K562 (cell line): ENCODE results near the gene CCM2. TPM values are rescaled to one million over a fixed set of nuclear protein-coding genes. Genes with fewer than 3 reads are reported as not detected.

ENCODE experiments used
- ATAC-seq: fragments of 200-7000 bp; cut with Tn5 transposase; 3 replicates; pipeline ENCODE4 v1.9.1; 2020; ENCODE audit warnings: moderate library complexity
- BruUV-seq: library from RNA; stranded (reverse); fragments of 400-500 nt; replicated peaks from 2 replicates; lab custom pipeline; 2021; lab: Mats Ljungman, UMichigan
- CTCF ChIA-PET: fragments of 300-600 bp; formaldehyde crosslinking; extraction: SDS; loops from one replicate; lab custom pipeline; 2021; ENCODE audit warnings: low intra/inter-chr PET ratio; lab: Yijun Ruan, JAX
- POLR2A ChIA-PET: fragments of 300-600, 350-650 bp; sonication (Branson Sonifier 250); formaldehyde crosslinking; extraction: SDS; loops from one replicate; lab custom pipeline; 2021; ENCODE audit warnings: antibody characterized with exemption, inconsistent platforms; lab: Yijun Ruan, JAX
- DNase-seq, 4 experiments: peaks; one replicate each; pipeline versions ENCODE4 v3.0.0 to v3.0.0-alpha.2; 2011 to 2018; ENCODE audit warnings: low spot score in 3 of 4, mixed read lengths in 3 of 4; ENCODE audit errors: extremely low read depth in 1 of 4
- FAIRE-seq: peaks from 2 replicates; lab custom pipeline; 2011; peaks lifted over from hg19 to GRCh38; lab: Jason Lieb, UNC
- H2AFZ ChIP-seq: 2 replicates; pipeline ENCODE4 v1.6.0; 2011; ENCODE audit warnings: low read depth, low read length, control low read depth, inconsistent platforms
- H3K27ac ChIP-seq: fragments of 200-600 bp; 3 replicates; pipeline ENCODE4 v1.8.0; 2011; ENCODE audit warnings: low read depth, mild to moderate bottlenecking, control low read depth, inconsistent platforms, low read length, moderate library complexity, mixed read lengths; ENCODE audit errors: extremely low read depth
- H3K27me3 ChIP-seq, 2 experiments: fragments of 300-600 bp in 1 of 2; 2 replicates in 1 of 2; 3 replicates in 1 of 2; pipeline versions ENCODE4 v1.6.0 to v1.8.0; 2011; ENCODE audit warnings: inconsistent platforms in 2 of 2, low read length in 2 of 2, mild to moderate bottlenecking in 1 of 2, mixed read lengths in 1 of 2, moderate library complexity in 1 of 2; ENCODE audit not compliant: control insufficient read depth in 2 of 2, insufficient read depth in 2 of 2
- H3K36me3 ChIP-seq: fragments of 300-600 bp; 3 replicates; pipeline ENCODE4 v1.8.0; 2011; ENCODE audit warnings: mild to moderate bottlenecking, low read length, inconsistent platforms; ENCODE audit not compliant: control insufficient read depth, insufficient read depth
- H3K4me1 ChIP-seq, 2 experiments: fragments of 200-600 bp in 1 of 2; replicated peaks in 1 of 2; 2 replicates in 1 of 2; 3 replicates in 1 of 2; pipeline versions ENCODE4 v1.5.1 to v1.8.0; 2011; ENCODE audit warnings: inconsistent platforms in 2 of 2, low read length in 2 of 2, mild to moderate bottlenecking in 1 of 2, mixed read lengths in 1 of 2, moderate library complexity in 1 of 2; ENCODE audit not compliant: control insufficient read depth in 2 of 2, insufficient read depth in 2 of 2
- H3K4me2 ChIP-seq: 2 replicates; pipeline ENCODE4 v1.6.1; 2011; ENCODE audit warnings: low read length, control low read depth, inconsistent platforms, mixed read lengths; ENCODE audit not compliant: insufficient read depth
- H3K4me3 ChIP-seq: fragments of 200-600 bp; sonication (generic), shearing (Covaris generic); 2 replicates; pipeline ENCODE4 v1.5.1; 2016; ENCODE audit warnings: control low read depth, inconsistent platforms
- H3K79me2 ChIP-seq: fragments of 200-600 bp; 3 replicates; pipeline ENCODE4 v1.8.0; 2011; ENCODE audit warnings: low read length, inconsistent platforms; ENCODE audit not compliant: control insufficient read depth, insufficient read depth
- H3K9ac ChIP-seq, 2 experiments: 2 replicates each; pipeline versions ENCODE4 v1.6.0 to v1.6.1; 2011; ENCODE audit warnings: low read depth in 2 of 2, low read length in 2 of 2, control low read depth in 1 of 2, inconsistent platforms in 1 of 2, mild to moderate bottlenecking in 1 of 2, mixed read lengths in 1 of 2; ENCODE audit not compliant: insufficient read depth in 1 of 2
- H3K9me1 ChIP-seq: one replicate; pipeline ENCODE4 v1.6.0; 2011; ENCODE audit warnings: inconsistent platforms, mild to moderate bottlenecking, low read length, moderate library complexity; ENCODE audit not compliant: control insufficient read depth, insufficient read depth
- H3K9me3 ChIP-seq: replicated peaks from 2 replicates; pipeline ENCODE4 v1.5.1; 2011; ENCODE audit warnings: low read depth, low read length, inconsistent platforms; ENCODE audit not compliant: control insufficient read depth, insufficient read depth
- H4K20me1 ChIP-seq: replicated peaks from 2 replicates; pipeline ENCODE4 v1.6.1; 2011; ENCODE audit warnings: low read length, inconsistent platforms, mixed read lengths; ENCODE audit not compliant: control insufficient read depth, insufficient read depth
- CSDE1 ChIP-seq, 2 experiments: fragments of 450-650 bp; IDR thresholded peaks; 2 replicates each; pipeline ENCODE4 v1.6.1; 2016; ENCODE audit warnings: mild to moderate bottlenecking in 1 of 2
- NFIC ChIP-seq: fragments of 450-650 bp; IDR thresholded peaks from 2 replicates; pipeline ENCODE4 v1.6.1; 2017; ENCODE audit warnings: mild to moderate bottlenecking, inconsistent platforms
- NUFIP1 ChIP-seq: fragments of 450-650 bp; IDR thresholded peaks from 2 replicates; pipeline ENCODE4 v1.6.1; 2018; ENCODE audit not compliant: partially characterized antibody
- OTX1 ChIP-seq: fragments of 450-650 bp; formaldehyde crosslinking; IDR thresholded peaks from 2 replicates; pipeline ENCODE4 v1.4.0; 2022; ENCODE audit warnings: mild to moderate bottlenecking
- RBFOX2 ChIP-seq: fragments of 200-400 bp; formaldehyde crosslinking; IDR thresholded peaks from 2 replicates; pipeline ENCODE4 v1.6.1; 2017; ENCODE audit warnings: low read depth, mild to moderate bottlenecking, low read length, moderate library complexity
- REST ChIP-seq, 2 experiments: fragments of 450-650 bp; formaldehyde crosslinking in 1 of 2; IDR thresholded peaks; 2 replicates each; pipeline versions ENCODE4 v1.4.0 to v1.6.1; 2014 to 2020; ENCODE audit warnings: mild to moderate bottlenecking in 2 of 2, borderline replicate concordance in 1 of 2, low read depth in 1 of 2
- ZNF23 ChIP-seq: fragments of 250-450 bp; sonication (Bioruptor Pico); IDR thresholded peaks from 2 replicates; pipeline ENCODE4 v1.4.0; 2020; ENCODE audit warnings: mild to moderate bottlenecking
- ZNF764 ChIP-seq: fragments of 250-450 bp; sonication (Bioruptor Pico); IDR thresholded peaks from 2 replicates; pipeline ENCODE4 v1.4.0; 2020; ENCODE audit warnings: low read depth, mild to moderate bottlenecking, moderate library complexity
- WGBS: fragments of 100-300 bp; shearing (Covaris generic); methylation state at CpG from one replicate; pipeline ENCODE4 v1.1.6; 2016; ENCODE audit warnings: low coverage, mixed read lengths; ENCODE audit not compliant: insufficient coverage; ENCODE audit errors: missing lambda C conversion rate; 5-methylcytosine and 5-hydroxymethylcytosine counted together
- in situ Hi-C: fragments of 300-500 bp; cut with MboI; formaldehyde crosslinking; loops from 4 replicates; pipeline ENCODE4 v1.15.0; 2018; ENCODE audit warnings: inconsistent platforms, mixed read lengths
- intact Hi-C: fragments of 100-400 bp; cut with micrococcal nuclease; formaldehyde crosslinking; loops from 2 replicates; pipeline ENCODE4 v1.14.2; 2022
- polyA plus RNA-seq, 8 experiments: library from polyadenylated mRNA; depleted of rRNA in 4 of 8; stranded (reverse) in 5 of 8; unstranded in 3 of 8; fragments of >200 nt; fragmentation: Nextera tagmentation in 2 of 8; fragmentation: Illumina TruSeq in 1 of 8; extraction: Ambion mirVana in 2 of 8; extraction: Trizol in 1 of 8; gene quantifications; 2 replicates each; pipeline versions ENCODE4 v1.2.1 to v1.2.3, GENCODE V29; 2011 to 2014; ENCODE audit warnings: inconsistent platforms in 1 of 8, missing spikeins in 1 of 8
- total RNA-seq, 7 experiments: library from RNA; depleted of rRNA in 6 of 7; stranded (reverse); fragments of >200 nt in 6 of 7; fragmentation: Illumina TruSeq in 2 of 7; extraction: Trizol in 2 of 7; gene quantifications; 2 replicates each; pipeline versions ENCODE4 v1.2.1 to v1.2.3, GENCODE V29; 2011 to 2021; ENCODE audit warnings: low replicate concordance in 1 of 7
- TF ChIP-seq, protein P1 (sequence below), 2 experiments: IDR thresholded peaks; 2 replicates each; pipeline ENCODE4 v1.6.1; 2011; ENCODE audit warnings: borderline replicate concordance in 1 of 2, control low read depth in 1 of 2, low read depth in 1 of 2, low read length in 1 of 2, mild to moderate bottlenecking in 1 of 2, mixed read lengths in 1 of 2, moderate library complexity in 1 of 2; ENCODE audit not compliant: insufficient read depth in 1 of 2, insufficient read length in 1 of 2, poor library complexity in 1 of 2, severe bottlenecking in 1 of 2; ENCODE audit errors: extremely low read depth in 1 of 2
- TF ChIP-seq, protein P2 (sequence below): fragments of 450-650 bp; IDR thresholded peaks from 2 replicates; pipeline ENCODE4 v1.6.1; 2016; ENCODE audit warnings: antibody characterized with exemption

The CCM2 gene
- total and polyA plus RNA-seq, 9 of the 15 experiments (the other 6 are each of a cell fraction or from before 2014, with no cell fraction given) = 0.41 to 38.6 (median 25.9) TPM

GRCh38 chr7:45073786-45074527, 74.0 kb downstream of the CCM2 start:
- H3K4me1 ChIP-seq = peaks cover 0 to 18% of the 10 kb centered on the region in 2 experiments; a peak in 1 of 5 replicates
- no peak overlapping the region for H3K9ac ChIP-seq
- no TSS peak for BruUV-seq
- ATAC-seq (no peak), FAIRE-seq (no peak), DNase-seq (no peak)
- no peak overlapping the region for H3K4me2 ChIP-seq
- H2AFZ ChIP-seq = no peak overlapping the region
- no peaks in the 10 kb centered on the region for H3K9me3 ChIP-seq
- H3K4me3 ChIP-seq = no peak overlapping the region
- POLR2A ChIA-PET = interaction anchor here (0.5 to 1.2 kb wide), 2 partner anchors 7 to 1338 kb away, joined by 3 read pairs; no protein-coding TSS in a partner anchor
- H3K36me3 ChIP-seq = peaks cover 78% of the 10 kb centered on the region; the same call in 2 of the 3 replicates
- CTCF ChIA-PET = no interaction called here
- H3K79me2 ChIP-seq = no peaks in the 10 kb centered on the region
- 87% methylated on average over 14 of the region's 15 CpGs for WGBS
- no peaks in the 10 kb centered on the region for H3K27me3 ChIP-seq
- no peaks in the 10 kb centered on the region for H3K9me1 ChIP-seq
- in situ Hi-C loops = no loop called here
- H4K20me1 ChIP-seq = 0 out of 2 replicates have a peak, but pooled peaks cover 4% of the 10 kb centered on the region
- no peak overlapping the region for H3K27ac ChIP-seq
- intact Hi-C loops = loop anchor here (10.0 kb wide), 1 partner anchor 99 kb away; the partner anchor contains the start of gene MYO1G
- TF ChIP-seq CSDE1 (IDR thresholded peaks at IDR 0.05) = no peak
- TF ChIP-seq, protein P1, sequence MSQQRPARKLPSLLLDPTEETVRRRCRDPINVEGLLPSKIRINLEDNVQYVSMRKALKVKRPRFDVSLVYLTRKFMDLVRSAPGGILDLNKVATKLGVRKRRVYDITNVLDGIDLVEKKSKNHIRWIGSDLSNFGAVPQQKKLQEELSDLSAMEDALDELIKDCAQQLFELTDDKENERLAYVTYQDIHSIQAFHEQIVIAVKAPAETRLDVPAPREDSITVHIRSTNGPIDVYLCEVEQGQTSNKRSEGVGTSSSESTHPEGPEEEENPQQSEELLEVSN (IDR thresholded peaks at IDR 0.05; ENCODE audit: borderline replicate concordance in 1 of 2, extremely low read depth in 1 of 2, insufficient read depth in 1 of 2, insufficient read length in 1 of 2, low read depth in 1 of 2, low read length in 1 of 2, poor library complexity in 1 of 2, severe bottlenecking in 1 of 2) = no peak
- TF ChIP-seq, protein P2, sequence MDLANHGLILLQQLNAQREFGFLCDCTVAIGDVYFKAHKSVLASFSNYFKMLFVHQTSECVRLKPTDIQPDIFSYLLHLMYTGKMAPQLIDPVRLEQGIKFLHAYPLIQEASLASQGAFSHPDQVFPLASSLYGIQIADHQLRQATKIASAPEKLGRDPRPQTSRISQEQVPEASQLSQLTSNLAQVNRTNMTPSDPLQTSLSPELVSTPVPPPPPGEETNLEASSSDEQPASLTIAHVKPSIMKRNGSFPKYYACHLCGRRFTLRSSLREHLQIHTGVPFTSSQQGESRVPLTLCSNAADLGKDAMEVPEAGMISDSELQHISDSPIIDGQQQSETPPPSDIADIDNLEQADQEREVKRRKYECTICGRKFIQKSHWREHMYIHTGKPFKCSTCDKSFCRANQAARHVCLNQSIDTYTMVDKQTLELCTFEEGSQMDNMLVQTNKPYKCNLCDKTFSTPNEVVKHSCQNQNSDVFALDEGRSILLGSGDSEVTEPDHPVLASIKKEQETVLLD = no peak
- no peak for TF ChIP-seq NUFIP1
- TF ChIP-seq RBFOX2 = 0 out of 2 replicates have a peak, but pooled peaks have one; percentile 15
- no peak for TF ChIP-seq ZNF23 (CRISPR knock-in tag)
- no peak for TF ChIP-seq OTX1 (CRISPR knock-in tag)
- TF ChIP-seq REST (IDR thresholded peaks at IDR 0.05; ENCODE audit: borderline replicate concordance) = no peak
- no peak for TF ChIP-seq REST (CRISPR knock-in tag; IDR thresholded peaks at IDR 0.05; ENCODE audit: low read depth)
- no peak for TF ChIP-seq ZNF764 (CRISPR knock-in tag)
- TF ChIP-seq NFIC = peak; percentile 44; the same call in 1 of the 2 replicates
